Heart left ventricle (tissue), 13 donors: ENCODE results near the gene WDPCP.

Source experiments
- CTCF ChIP-seq, 12 donors: fragments of 200-600 bp; sonication (generic) in 4 of 12; IDR thresholded peaks; one replicate each; pipeline versions ENCODE4 v1.5.0 to v1.8.0; 2018 to 2022; ENCODE audit warnings: antibody characterized with exemption in 12 of 12, mild to moderate bottlenecking in 5 of 12
- POLR2A ChIP-seq, 2 donors: fragments of 450-650 bp; IDR thresholded peaks; one replicate each; pipeline ENCODE4 v1.6.1; 2017; ENCODE audit warnings: antibody characterized with exemption in 2 of 2, mild to moderate bottlenecking in 2 of 2, moderate library complexity in 2 of 2
- donor health status: ischemic (EF 13 %, LVEDD 7.1; RV severe dilation, severe dysfunction).
- donor health status: DM: no; HTN: yes; CAD: no.
- donor health status: DM: no; HTN: no; CAD: no.
- donor health status: ischemic (EF 25% LVEDD 6.9; RV normal size, moderate dysfunction).
- donor health status: ischemic (EF 25% LVEDD 5.7; RV mildly dilated, moderate dysfunction).
- donor health status: ischemic (EF 35%, LVEDD 5.7; RV mildly dilated, moderate dysfunction).
- donor health status: nonischemic (EF 11% LVEDD 7.7; RV severe dilation, severe dysfunction).
- donor health status: DM: yes; HTN: yes; CAD: no.
- donor health status: PGD.
- donor health status: ischemic (EF 29% LVEDD 5.4; RV normal size, mild dysfunction).
- donor health status: nonischemic (EF 23%, LVEDD 6.1; RV moderate dilation, normal function).

- TF ChIP-seq POLR2A (IDR thresholded peaks at IDR 0.05) (no peak), CTCF (IDR thresholded peaks at IDR 0.05) (no peak)
These were observed 151.8 kb downstream of the WDPCP start for GRCh38 chr2:63436488-63436887.
